HEK293 (cell line): ENCODE data around the gene DIS3L2.
A peak's percentile ranks its signal among the peaks of the same experiment; 100 is the strongest.

Experiments used
- BCL11B ChIP-seq: fragments of 450-650 bp; formaldehyde crosslinking; IDR thresholded peaks from 2 replicates; pipeline ENCODE4 v1.5.1; 2016; ENCODE audit warnings: low read depth, missing biosample characterization, missing genetic modification characterization
- EGR2 ChIP-seq: fragments of 450-650 bp; formaldehyde crosslinking; IDR thresholded peaks from 2 replicates; pipeline ENCODE4 v1.5.1; 2016; ENCODE audit warnings: low read depth, missing biosample characterization, missing genetic modification characterization
- HOXA7 ChIP-seq: sonication (generic); formaldehyde crosslinking; IDR thresholded peaks from 2 replicates; pipeline ENCODE4 v1.8.1; 2022; ENCODE audit warnings: missing genetic modification reagents, borderline replicate concordance
- KLF10 ChIP-seq: fragments of 450-650 bp; IDR thresholded peaks from 2 replicates; pipeline ENCODE4 v1.5.1; 2018; ENCODE audit warnings: missing biosample characterization, mild to moderate bottlenecking, missing genetic modification characterization
- OSR2 ChIP-seq: fragments of 450-650 bp; formaldehyde crosslinking; IDR thresholded peaks from 2 replicates; pipeline ENCODE4 v1.5.1; 2016; ENCODE audit warnings: missing biosample characterization, missing genetic modification characterization
- SP2 ChIP-seq: fragments of 450-650 bp; formaldehyde crosslinking; IDR thresholded peaks from 2 replicates; pipeline ENCODE4 v1.5.1; 2016; ENCODE audit warnings: missing biosample characterization, missing genetic modification characterization
- SP7 ChIP-seq: fragments of 450-650 bp; formaldehyde crosslinking; IDR thresholded peaks from 2 replicates; pipeline ENCODE4 v1.5.1; 2016; ENCODE audit warnings: missing biosample characterization, missing genetic modification characterization
- ZBTB20 ChIP-seq: fragments of 450-650 bp; formaldehyde crosslinking; IDR thresholded peaks from 2 replicates; pipeline ENCODE4 v1.5.1; 2016; ENCODE audit warnings: missing biosample characterization, missing genetic modification characterization
- ZIC2 ChIP-seq: fragments of 450-650 bp; formaldehyde crosslinking; IDR thresholded peaks from 2 replicates; pipeline ENCODE4 v1.5.1; 2016; ENCODE audit warnings: missing biosample characterization, missing genetic modification characterization
- ZNF133 ChIP-seq: fragments of 450-650 bp; formaldehyde crosslinking; IDR thresholded peaks from 2 replicates; pipeline ENCODE4 v1.5.1; 2016; ENCODE audit warnings: missing biosample characterization, missing genetic modification characterization
- ZNF138 ChIP-seq: fragments of 450-650 bp; formaldehyde crosslinking; IDR thresholded peaks from 2 replicates; pipeline ENCODE4 v1.5.1; 2016; ENCODE audit warnings: missing biosample characterization, missing genetic modification characterization, borderline replicate concordance
- ZNF19 ChIP-seq: fragments of 450-650 bp; formaldehyde crosslinking; IDR thresholded peaks from 2 replicates; pipeline ENCODE4; 2016; ENCODE audit warnings: missing biosample characterization, missing genetic modification characterization, low read depth
- ZNF2 ChIP-seq: fragments of 450-650 bp; formaldehyde crosslinking; IDR thresholded peaks from 2 replicates; pipeline ENCODE4 v1.5.1; 2016; ENCODE audit warnings: missing biosample characterization, missing genetic modification characterization
- ZNF221 ChIP-seq: fragments of 450-650 bp; formaldehyde crosslinking; IDR thresholded peaks from 2 replicates; pipeline ENCODE4 v1.5.1; 2017; ENCODE audit warnings: missing biosample characterization, missing genetic modification characterization, borderline replicate concordance
- ZNF311 ChIP-seq: fragments of 450-650 bp; formaldehyde crosslinking; IDR thresholded peaks from 2 replicates; pipeline ENCODE4 v1.5.1; 2017; ENCODE audit warnings: missing biosample characterization, missing genetic modification characterization, borderline replicate concordance
- ZNF366 ChIP-seq: fragments of 450-650 bp; formaldehyde crosslinking; conservative IDR thresholded peaks from 2 replicates; pipeline ENCODE4 v1.5.1; 2016; ENCODE audit warnings: missing biosample characterization, missing genetic modification characterization
- ZNF426 ChIP-seq: fragments of 450-650 bp; formaldehyde crosslinking; IDR thresholded peaks from 2 replicates; pipeline ENCODE4 v1.5.1; 2017; ENCODE audit warnings: missing biosample characterization, missing genetic modification characterization, mild to moderate bottlenecking, inconsistent platforms, moderate library complexity
- ZNF514 ChIP-seq: fragments of 450-650 bp; formaldehyde crosslinking; IDR thresholded peaks from 2 replicates; pipeline ENCODE4 v1.5.1; 2016; ENCODE audit warnings: missing biosample characterization, missing genetic modification characterization
- ZNF555 ChIP-seq: fragments of 450-650 bp; formaldehyde crosslinking; conservative IDR thresholded peaks from 2 replicates; pipeline ENCODE4 v1.5.1; 2017; ENCODE audit warnings: missing biosample characterization, mild to moderate bottlenecking, missing genetic modification characterization, inconsistent platforms
- ZNF621 ChIP-seq: fragments of 450-650 bp; formaldehyde crosslinking; IDR thresholded peaks from 2 replicates; pipeline ENCODE4 v1.5.1; 2017; ENCODE audit warnings: missing biosample characterization, missing genetic modification characterization
- ZNF624 ChIP-seq: fragments of 450-650 bp; formaldehyde crosslinking; IDR thresholded peaks from 2 replicates; pipeline ENCODE4 v1.5.1; 2017; ENCODE audit warnings: missing biosample characterization, missing genetic modification characterization
- ZNF76 ChIP-seq: fragments of 450-650 bp; formaldehyde crosslinking; IDR thresholded peaks from 2 replicates; pipeline ENCODE4; 2016; ENCODE audit warnings: low read depth, missing biosample characterization, missing genetic modification characterization, borderline replicate concordance
- TF ChIP-seq, protein P1 (sequence below): fragments of 450-650 bp; formaldehyde crosslinking; IDR thresholded peaks from 2 replicates; pipeline ENCODE4 v1.5.1; 2016; ENCODE audit warnings: missing biosample characterization, missing genetic modification characterization
- TF ChIP-seq, protein P2 (sequence below): fragments of 450-650 bp; formaldehyde crosslinking; IDR thresholded peaks from 2 replicates; pipeline ENCODE4 v1.5.1; 2016; ENCODE audit warnings: missing biosample characterization, missing genetic modification characterization
- TF ChIP-seq, protein P3 (sequence below): fragments of 450-650 bp; formaldehyde crosslinking; IDR thresholded peaks from 2 replicates; pipeline ENCODE4; 2016; ENCODE audit warnings: missing biosample characterization, missing genetic modification characterization
- TF ChIP-seq, protein P4 (sequence below): fragments of 450-650 bp; formaldehyde crosslinking; IDR thresholded peaks from 2 replicates; pipeline ENCODE4 v1.5.1; 2017; ENCODE audit warnings: missing biosample characterization, missing genetic modification characterization
- TF ChIP-seq, protein P5 (sequence below): fragments of 450-650 bp; formaldehyde crosslinking; IDR thresholded peaks from 2 replicates; pipeline ENCODE4 v1.5.1; 2017; ENCODE audit warnings: missing biosample characterization, missing genetic modification characterization
- TF ChIP-seq, protein P6 (sequence below): fragments of 450-650 bp; formaldehyde crosslinking; IDR thresholded peaks from 2 replicates; pipeline ENCODE4 v1.5.1; 2016; ENCODE audit warnings: missing biosample characterization, missing genetic modification characterization

Gene DIS3L2

DNA sequence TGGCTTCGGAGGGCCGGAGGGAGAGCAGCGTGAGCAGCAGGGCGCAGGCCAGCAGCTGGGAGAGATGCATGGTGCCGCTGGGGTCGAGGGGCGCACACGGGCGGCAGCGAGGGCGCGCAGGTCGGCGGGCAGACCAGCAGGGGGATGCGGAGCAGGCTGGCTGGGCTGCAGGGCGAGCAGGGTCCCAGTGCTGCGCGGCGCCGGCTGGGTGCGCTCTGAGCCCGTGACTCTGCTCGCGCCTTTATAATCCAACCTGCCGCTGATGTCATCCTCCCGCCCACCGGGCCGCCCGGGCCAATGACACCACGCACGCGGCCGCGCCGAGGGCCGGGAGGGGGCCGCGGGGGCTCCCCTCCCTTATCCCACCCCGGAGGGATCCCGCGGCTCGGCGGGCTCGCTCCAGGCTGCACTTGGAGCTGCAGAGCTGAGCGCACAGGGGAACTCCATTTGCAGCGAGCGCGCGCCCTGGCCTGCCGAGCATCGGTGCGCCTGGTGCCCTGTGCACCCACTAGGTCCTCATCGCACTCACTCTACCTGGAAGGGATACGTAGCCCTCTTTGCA is 35.3 kb upstream of the DIS3L2 start, which contains the start of gene NPPC (continued):
- TF ChIP-seq, protein P1, sequence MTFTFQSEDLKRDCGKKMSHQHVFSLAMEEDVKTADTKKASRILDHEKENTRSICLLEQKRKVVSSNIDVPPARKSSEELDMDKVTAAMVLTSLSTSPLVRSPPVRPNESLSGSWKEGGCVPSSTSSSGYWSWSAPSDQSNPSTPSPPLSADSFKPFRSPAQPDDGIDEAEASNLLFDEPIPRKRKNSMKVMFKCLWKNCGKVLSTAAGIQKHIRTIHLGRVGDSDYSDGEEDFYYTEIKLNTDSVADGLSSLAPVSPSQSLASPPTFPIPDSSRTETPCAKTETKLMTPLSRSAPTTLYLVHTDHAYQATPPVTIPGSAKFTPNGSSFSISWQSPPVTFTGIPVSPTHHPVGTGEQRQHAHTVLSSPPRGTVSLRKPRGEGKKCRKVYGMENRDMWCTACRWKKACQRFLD (tag by site-specific recombination) = no peak
- TF ChIP-seq ZNF19 (tag by site-specific recombination) (no peak), ZNF2 (tag by site-specific recombination) (no peak), OSR2 (no peak), SP2 (tag by site-specific recombination) (peak; percentile 56), ZNF555 (tag by site-specific recombination) (no peak), ZNF221 (tag by site-specific recombination) (0 out of 2 replicates have a peak, but pooled peaks have one; percentile 43), KLF10 (tag by site-specific recombination) (peak; percentile 44; the same call in 1 of the 2 replicates), EGR2 (tag by site-specific recombination) (0 out of 2 replicates have a peak, but pooled peaks have one; percentile 1), ZBTB20 (peak; percentile 74), SP7 (peak; percentile 62), HOXA7 (CRISPR knock-in tag) (no peak), ZNF624 (tag by site-specific recombination) (no peak), ZNF133 (no peak), ZNF621 (tag by site-specific recombination) (no peak), ZNF311 (tag by site-specific recombination) (no peak), ZNF76 (tag by site-specific recombination) (0 out of 2 replicates have a peak, but pooled peaks have one; percentile 41), ZIC2 (tag by site-specific recombination) (peak; percentile 79), ZNF426 (tag by site-specific recombination) (no peak), ZNF514 (tag by site-specific recombination) (no peak), ZNF138 (no peak), ZNF366 (tag by site-specific recombination) (no peak), BCL11B (tag by site-specific recombination) (no peak)
- TF ChIP-seq, protein P2, sequence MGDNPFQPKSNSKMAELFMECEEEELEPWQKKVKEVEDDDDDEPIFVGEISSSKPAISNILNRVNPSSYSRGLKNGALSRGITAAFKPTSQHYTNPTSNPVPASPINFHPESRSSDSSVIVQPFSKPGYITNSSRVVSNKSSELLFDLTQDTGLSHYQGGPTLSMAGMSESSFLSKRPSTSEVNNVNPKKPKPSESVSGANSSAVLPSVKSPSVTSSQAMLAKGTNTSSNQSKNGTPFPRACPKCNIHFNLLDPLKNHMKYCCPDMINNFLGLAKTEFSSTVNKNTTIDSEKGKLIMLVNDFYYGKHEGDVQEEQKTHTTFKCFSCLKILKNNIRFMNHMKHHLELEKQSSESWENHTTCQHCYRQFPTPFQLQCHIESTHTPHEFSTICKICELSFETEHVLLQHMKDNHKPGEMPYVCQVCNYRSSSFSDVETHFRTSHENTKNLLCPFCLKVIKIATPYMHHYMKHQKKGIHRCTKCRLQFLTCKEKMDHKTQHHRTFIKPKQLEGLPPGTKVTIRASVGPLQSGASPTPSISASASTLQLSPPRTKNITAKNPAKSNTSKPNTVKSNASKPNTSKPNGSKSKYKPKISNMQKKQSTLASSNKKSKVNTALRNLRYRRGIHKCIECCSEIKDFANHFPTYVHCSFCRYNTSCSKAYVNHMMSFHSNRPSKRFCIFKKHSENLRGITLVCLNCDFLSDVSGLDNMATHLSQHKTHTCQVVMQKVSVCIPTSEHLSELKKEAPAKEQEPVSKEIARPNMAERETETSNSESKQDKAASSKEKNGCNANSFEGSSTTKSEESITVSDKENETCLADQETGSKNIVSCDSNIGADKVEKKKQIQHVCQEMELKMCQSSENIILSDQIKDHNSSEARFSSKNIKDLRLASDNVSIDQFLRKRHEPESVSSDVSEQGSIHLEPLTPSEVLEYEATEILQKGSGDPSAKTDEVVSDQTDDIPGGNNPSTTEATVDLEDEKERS = no peak
- TF ChIP-seq, protein P3, sequence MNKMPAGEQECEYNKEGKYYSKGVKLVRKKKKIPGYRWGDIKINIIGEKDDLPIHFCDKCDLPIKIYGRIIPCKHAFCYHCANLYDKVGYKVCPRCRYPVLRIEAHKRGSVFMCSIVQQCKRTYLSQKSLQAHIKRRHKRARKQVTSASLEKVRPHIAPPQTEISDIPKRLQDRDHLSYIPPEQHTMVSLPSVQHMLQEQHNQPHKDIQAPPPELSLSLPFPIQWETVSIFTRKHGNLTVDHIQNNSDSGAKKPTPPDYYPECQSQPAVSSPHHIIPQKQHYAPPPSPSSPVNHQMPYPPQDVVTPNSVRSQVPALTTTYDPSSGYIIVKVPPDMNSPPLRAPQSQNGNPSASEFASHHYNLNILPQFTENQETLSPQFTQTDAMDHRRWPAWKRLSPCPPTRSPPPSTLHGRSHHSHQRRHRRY (tag by site-specific recombination) = no peak
- TF ChIP-seq, protein P4, sequence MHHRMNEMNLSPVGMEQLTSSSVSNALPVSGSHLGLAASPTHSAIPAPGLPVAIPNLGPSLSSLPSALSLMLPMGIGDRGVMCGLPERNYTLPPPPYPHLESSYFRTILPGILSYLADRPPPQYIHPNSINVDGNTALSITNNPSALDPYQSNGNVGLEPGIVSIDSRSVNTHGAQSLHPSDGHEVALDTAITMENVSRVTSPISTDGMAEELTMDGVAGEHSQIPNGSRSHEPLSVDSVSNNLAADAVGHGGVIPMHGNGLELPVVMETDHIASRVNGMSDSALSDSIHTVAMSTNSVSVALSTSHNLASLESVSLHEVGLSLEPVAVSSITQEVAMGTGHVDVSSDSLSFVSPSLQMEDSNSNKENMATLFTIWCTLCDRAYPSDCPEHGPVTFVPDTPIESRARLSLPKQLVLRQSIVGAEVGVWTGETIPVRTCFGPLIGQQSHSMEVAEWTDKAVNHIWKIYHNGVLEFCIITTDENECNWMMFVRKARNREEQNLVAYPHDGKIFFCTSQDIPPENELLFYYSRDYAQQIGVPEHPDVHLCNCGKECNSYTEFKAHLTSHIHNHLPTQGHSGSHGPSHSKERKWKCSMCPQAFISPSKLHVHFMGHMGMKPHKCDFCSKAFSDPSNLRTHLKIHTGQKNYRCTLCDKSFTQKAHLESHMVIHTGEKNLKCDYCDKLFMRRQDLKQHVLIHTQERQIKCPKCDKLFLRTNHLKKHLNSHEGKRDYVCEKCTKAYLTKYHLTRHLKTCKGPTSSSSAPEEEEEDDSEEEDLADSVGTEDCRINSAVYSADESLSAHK (tag by site-specific recombination) = no peak
- TF ChIP-seq, protein P5, sequence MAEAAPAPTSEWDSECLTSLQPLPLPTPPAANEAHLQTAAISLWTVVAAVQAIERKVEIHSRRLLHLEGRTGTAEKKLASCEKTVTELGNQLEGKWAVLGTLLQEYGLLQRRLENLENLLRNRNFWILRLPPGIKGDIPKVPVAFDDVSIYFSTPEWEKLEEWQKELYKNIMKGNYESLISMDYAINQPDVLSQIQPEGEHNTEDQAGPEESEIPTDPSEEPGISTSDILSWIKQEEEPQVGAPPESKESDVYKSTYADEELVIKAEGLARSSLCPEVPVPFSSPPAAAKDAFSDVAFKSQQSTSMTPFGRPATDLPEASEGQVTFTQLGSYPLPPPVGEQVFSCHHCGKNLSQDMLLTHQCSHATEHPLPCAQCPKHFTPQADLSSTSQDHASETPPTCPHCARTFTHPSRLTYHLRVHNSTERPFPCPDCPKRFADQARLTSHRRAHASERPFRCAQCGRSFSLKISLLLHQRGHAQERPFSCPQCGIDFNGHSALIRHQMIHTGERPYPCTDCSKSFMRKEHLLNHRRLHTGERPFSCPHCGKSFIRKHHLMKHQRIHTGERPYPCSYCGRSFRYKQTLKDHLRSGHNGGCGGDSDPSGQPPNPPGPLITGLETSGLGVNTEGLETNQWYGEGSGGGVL (tag by site-specific recombination) = peak; percentile 96
- TF ChIP-seq, protein P6, sequence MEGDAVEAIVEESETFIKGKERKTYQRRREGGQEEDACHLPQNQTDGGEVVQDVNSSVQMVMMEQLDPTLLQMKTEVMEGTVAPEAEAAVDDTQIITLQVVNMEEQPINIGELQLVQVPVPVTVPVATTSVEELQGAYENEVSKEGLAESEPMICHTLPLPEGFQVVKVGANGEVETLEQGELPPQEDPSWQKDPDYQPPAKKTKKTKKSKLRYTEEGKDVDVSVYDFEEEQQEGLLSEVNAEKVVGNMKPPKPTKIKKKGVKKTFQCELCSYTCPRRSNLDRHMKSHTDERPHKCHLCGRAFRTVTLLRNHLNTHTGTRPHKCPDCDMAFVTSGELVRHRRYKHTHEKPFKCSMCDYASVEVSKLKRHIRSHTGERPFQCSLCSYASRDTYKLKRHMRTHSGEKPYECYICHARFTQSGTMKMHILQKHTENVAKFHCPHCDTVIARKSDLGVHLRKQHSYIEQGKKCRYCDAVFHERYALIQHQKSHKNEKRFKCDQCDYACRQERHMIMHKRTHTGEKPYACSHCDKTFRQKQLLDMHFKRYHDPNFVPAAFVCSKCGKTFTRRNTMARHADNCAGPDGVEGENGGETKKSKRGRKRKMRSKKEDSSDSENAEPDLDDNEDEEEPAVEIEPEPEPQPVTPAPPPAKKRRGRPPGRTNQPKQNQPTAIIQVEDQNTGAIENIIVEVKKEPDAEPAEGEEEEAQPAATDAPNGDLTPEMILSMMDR (tag by site-specific recombination) = peak; percentile 99
